ENCODE measurements around the gene SLC16A4.
"Not testable (repeated sequence)": the region's sequence is repeated elsewhere in the genome, so short reads cannot be mapped to it uniquely, and the experiment has no call there.

Gene SLC16A4

GRCh38 chr1:110412576-110412975 lies 21.8 kb upstream of the SLC16A4 start:
- DNase-seq: peak; percentile 81
- in situ Hi-C loops (cut with MboI; ENCODE audit: low pct_unique_long_range_greater_than_20kb, low sequenced_read_pairs): no loop called here

- in situ Hi-C loops (cut with MboI; ENCODE audit: low pct_unique_long_range_greater_than_20kb, low sequenced_read_pairs): no loop called here
- DNase-seq: no peak
Observed at GRCh38 chr1:110411173-110411735, 20.4 kb upstream of the SLC16A4 start.

DNA sequence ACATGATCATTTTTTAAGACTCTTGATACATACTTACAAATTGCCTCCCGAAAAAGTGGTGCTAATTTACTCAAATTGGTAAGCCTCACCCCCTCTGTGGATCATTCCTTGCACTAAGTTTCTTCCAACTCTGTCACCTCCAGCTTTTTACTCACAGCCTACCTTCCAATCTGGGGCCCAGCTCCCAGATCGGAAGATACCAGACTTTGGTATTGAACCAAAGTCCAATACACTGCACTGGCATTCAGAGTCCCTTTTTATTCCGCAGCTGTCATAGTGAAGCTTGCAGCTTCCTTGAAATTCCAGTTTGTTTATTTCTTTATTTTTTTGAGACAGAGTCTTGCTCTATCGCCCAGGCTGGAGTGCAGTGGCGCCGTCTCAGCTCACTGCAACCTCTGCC lies 18.5 kb upstream of the SLC16A4 start:
- in situ Hi-C loops (cut with MboI; ENCODE audit: low pct_unique_long_range_greater_than_20kb, low sequenced_read_pairs): no loop called here
- DNase-seq: no peak

DNA sequence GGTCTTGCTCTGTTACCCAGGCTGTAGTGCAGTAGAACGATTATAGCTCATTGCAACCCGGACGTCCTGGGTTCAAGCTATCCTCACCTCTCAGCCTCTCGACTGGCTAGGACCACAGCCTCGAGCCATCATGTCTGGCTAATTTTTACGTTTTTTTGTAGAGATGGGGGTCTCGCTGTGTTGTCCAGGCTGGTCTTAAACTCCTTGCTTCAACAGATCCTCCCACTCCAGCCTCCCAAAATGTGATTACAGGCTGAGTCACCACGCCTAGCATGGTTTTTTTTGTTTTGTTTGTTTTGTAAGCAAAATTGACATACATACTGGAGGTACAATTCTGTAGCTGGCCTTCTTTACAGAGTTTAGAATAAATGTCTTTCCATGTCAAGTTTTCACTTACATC lies 17.7 kb upstream of the SLC16A4 start:
- DNase-seq: no peak
- in situ Hi-C loops (cut with MboI; ENCODE audit: low pct_unique_long_range_greater_than_20kb, low sequenced_read_pairs): no loop called here

DNA sequence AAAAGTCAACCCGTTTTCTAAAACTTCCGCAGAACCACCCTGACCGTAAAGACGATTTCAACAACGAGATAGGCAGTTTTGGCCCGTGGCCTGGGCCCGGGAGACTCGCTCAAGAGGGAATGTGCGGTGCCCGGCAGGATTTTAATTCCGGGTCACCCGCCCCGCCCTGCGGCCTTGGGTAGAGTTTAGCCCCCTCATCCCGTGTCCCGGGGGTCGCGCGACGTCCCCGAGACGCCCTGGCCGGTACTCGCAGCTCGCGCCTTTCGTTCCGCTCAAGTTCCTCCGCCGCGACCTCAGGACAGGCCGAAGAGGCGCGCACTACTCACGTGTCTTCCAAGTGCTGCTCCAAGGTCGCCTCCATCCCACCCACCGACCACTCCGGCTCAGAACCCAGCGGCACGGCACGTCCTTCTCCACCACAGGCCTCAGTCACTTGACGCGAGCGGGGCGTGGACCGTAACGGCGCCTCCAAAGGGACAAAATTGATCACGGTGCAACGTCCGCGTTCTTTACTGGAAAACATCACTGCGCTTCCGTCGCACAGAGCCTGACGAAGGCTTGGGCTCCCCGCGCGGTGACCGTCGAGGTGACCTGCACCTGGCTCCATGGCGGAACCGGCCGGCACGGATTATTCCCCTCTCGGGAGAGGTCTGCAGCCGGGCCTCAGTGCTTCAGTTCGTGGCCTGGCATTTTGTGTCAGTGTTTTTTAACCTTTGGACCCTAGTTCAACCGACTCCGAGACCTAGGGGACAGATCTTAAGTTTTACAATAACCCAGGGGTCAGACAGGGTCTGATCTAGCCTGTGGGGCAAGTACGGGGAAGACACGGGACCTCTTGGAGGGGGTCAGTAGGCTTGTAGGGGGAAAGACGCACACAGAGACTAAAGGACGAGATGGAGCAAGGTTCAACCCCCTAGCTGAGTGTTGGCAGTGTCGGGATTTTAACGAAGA lies 16.7 kb upstream of the SLC16A4 start, which contains the start of gene LAMTOR5:
LAMTOR5 (minus strand) TSS at position 435 of the 951 bp plus-strand sequence; CDS start at position 361, 74 bp downstream.
- peak; percentile 95 for DNase-seq
- in situ Hi-C loops (cut with MboI; ENCODE audit: low pct_unique_long_range_greater_than_20kb, low sequenced_read_pairs): no loop called here

- DNase-seq; in situ Hi-C loops (cut with MboI; ENCODE audit: low pct_unique_long_range_greater_than_20kb, low sequenced_read_pairs): not testable (repeated sequence)
Observed at GRCh38 chr1:110406407-110406806, 15.6 kb upstream of the SLC16A4 start.

DNA sequence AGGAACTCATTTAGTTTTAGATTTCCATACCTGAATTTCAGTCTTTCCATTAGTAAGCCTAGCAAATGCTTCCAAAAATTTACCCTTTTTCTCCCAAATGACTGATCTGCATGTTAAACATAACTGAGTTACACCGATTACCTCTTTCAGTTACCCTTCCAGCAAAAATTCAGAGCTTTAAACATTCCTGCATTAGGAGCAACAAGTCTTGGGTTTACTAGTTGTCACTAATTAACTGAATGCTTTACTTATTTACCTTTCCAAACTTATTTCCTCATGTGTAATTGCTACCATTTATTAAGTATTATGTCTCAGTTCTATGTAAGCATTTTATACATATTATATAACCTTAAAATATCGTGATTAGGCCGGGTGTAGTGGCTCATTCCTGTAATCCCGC lies 13.6 kb upstream of the SLC16A4 start:
- in situ Hi-C loops (cut with MboI; ENCODE audit: low pct_unique_long_range_greater_than_20kb, low sequenced_read_pairs): no loop called here
- no peak for DNase-seq

GRCh38 chr1:110403805-110404204 lies 13.0 kb upstream of the SLC16A4 start:
- no peak for DNase-seq
- in situ Hi-C loops (cut with MboI; ENCODE audit: low pct_unique_long_range_greater_than_20kb, low sequenced_read_pairs): no loop called here

GRCh38 chr1:110396259-110396958 lies 5.6 kb upstream of the SLC16A4 start:
- in situ Hi-C loops (cut with MboI; ENCODE audit: low pct_unique_long_range_greater_than_20kb, low sequenced_read_pairs); DNase-seq: not testable (repeated sequence)

DNA sequence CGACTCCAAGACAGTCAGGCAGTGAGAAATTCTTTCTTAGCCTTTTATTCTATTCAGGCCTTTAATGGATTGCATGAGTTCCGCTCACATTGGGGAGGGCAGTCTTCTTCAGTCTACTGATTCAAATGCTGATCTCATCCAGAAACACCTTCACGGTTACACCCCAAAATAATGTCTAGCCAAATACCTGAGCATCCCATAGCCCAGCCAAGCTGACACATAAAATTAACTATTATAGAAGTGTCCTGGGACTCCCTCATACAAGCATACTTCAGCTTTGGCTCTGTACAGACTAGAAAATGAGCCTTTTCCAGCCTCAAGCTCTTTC lies 3.6 kb upstream of the SLC16A4 start:
- no peak for DNase-seq
- in situ Hi-C loops (cut with MboI; ENCODE audit: low pct_unique_long_range_greater_than_20kb, low sequenced_read_pairs): no loop called here

DNA sequence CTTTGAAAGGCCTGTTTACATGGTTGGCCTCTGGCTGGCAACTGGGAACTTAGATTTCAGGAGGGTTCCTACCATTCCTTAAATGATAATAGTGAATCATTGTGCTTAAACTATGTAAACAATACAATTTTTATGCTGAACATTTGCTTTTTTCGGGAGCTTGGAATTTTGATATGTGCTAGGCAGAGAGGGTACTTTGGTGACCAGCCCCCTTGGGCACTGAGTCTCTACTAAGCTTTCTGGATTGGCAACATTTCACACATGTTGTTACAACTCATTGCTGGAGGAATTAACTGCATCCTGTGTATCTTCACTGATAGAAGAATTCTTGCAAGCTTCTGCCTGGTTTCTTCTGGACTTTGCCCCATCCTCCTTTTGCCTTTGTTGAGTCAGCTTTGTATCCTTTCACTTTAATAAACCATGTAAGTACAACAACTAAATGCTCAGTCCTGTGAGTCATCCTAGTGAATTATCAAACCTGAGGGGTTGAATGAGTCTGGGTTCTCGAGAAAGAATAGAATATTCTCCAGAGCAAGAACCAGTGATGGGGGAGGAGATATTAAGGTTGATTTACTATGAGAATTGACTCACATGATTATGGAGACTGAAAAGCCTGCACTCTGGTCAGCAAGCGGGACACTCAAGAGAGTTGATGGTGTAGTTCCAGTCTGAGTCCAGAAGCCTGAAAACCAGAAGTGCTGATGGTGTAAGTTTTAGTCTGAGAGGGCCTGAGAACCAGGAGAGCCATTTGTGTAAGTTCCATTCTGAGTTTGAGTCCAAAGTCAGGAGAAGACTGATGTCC lies 3.1 kb upstream of the SLC16A4 start:
- in situ Hi-C loops (cut with MboI; ENCODE audit: low pct_unique_long_range_greater_than_20kb, low sequenced_read_pairs): no loop called here
- DNase-seq: no peak

- in situ Hi-C loops (cut with MboI; ENCODE audit: low pct_unique_long_range_greater_than_20kb, low sequenced_read_pairs): no loop called here
- DNase-seq: no peak
Observed at GRCh38 chr1:110393286-110393685, 2.5 kb upstream of the SLC16A4 start.

DNA sequence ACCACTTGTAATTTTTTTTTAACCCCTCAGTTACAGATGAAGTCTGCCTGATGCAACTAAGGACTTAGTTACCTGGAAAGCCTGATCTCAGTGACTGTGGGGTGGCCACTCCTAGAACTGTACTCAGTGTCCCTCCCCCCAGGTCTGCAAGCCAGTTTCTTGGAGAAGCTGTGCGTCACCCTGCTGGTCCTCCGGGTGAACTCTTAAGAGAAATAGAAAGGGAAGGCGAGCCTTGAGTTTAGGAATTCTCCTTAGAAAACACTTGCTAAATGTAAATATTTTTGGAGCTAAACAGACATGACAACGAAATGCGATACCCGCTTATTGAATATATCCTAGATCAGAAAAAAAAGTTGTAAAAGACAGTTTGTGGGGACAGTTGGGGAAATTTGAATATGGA lies 730 bp downstream of the SLC16A4 start:
- no peak for DNase-seq
- in situ Hi-C loops (cut with MboI; ENCODE audit: low pct_unique_long_range_greater_than_20kb, low sequenced_read_pairs): no loop called here

DNA sequence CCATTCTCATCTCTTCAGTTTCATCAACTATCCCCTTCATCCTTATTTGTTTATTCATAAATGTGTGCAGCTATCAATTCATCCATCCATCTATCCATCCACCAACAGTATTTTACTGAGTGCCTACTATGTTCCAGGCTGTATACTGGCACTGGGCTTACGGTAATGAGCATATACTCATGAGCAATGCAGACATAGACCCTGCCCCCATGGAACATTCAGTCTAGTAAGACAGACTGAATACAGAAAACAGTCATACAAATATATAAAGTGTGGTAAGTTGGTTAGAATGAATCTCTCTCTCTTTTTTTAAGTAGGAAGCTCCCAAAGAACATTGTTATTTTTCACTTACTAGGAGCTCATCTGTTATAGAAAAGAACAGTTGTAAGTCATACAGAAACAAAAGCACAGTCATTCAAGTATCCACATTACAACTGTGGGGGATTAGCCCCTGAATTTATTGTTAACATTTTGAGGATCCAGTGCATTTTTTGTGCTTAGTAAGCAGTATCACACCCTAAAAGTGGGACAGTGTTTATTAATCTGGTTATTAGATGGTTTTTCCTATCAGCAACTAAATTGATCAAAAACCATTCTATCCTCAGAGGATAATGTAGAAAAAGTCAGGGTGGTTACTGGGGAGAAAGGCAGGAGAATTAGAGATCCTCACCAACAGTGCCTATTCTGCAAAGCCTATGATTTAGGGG lies 3.6 kb downstream of the SLC16A4 start:
- in situ Hi-C loops (cut with MboI; ENCODE audit: low pct_unique_long_range_greater_than_20kb, low sequenced_read_pairs): no loop called here
- no peak for DNase-seq

- in situ Hi-C loops (cut with MboI; ENCODE audit: low pct_unique_long_range_greater_than_20kb, low sequenced_read_pairs): no loop called here
Observed at GRCh38 chr1:110385369-110385768, 5.5 kb downstream of the SLC16A4 start.

GRCh38 chr1:110384581-110385321 lies 6.1 kb downstream of the SLC16A4 start:
- no peak for DNase-seq

More at GRCh38 chr1:110385369-110385768, 5.5 kb downstream of the SLC16A4 start:
- DNase-seq: no peak

GRCh38 chr1:110383251-110383990 lies 7.4 kb downstream of the SLC16A4 start:
- DNase-seq: peak; percentile 46
- in situ Hi-C loops (cut with MboI; ENCODE audit: low pct_unique_long_range_greater_than_20kb, low sequenced_read_pairs): no loop called here

More at GRCh38 chr1:110384581-110385321, 6.1 kb downstream of the SLC16A4 start:
- in situ Hi-C loops (cut with MboI; ENCODE audit: low pct_unique_long_range_greater_than_20kb, low sequenced_read_pairs): no loop called here

All from KBM-7 (cell line).